GM12865 (cell line): Measurements from ENCODE around the gene CLTCL1.
"Not testable (repeated sequence)": the region's sequence is repeated elsewhere in the genome, so short reads cannot be mapped to it uniquely, and the experiment has no call there.

Experiments
- DNase-seq: peaks from one replicate; pipeline ENCODE4 v3.0.0; 2010; ENCODE audit warnings: low read depth
- H3K4me3 ChIP-seq: 2 replicates; pipeline ENCODE4 v1.5.1; 2011; ENCODE audit warnings: mild to moderate bottlenecking, low read depth, low read length, control low read depth
- TF ChIP-seq, protein P1 (sequence below): IDR thresholded peaks from 2 replicates; pipeline ENCODE4 v1.5.1; 2011; ENCODE audit warnings: low read length, control low read depth, low read depth, inconsistent platforms; ENCODE audit not compliant: insufficient read depth; ENCODE audit errors: missing control alignments

CLTCL1 gene

DNA sequence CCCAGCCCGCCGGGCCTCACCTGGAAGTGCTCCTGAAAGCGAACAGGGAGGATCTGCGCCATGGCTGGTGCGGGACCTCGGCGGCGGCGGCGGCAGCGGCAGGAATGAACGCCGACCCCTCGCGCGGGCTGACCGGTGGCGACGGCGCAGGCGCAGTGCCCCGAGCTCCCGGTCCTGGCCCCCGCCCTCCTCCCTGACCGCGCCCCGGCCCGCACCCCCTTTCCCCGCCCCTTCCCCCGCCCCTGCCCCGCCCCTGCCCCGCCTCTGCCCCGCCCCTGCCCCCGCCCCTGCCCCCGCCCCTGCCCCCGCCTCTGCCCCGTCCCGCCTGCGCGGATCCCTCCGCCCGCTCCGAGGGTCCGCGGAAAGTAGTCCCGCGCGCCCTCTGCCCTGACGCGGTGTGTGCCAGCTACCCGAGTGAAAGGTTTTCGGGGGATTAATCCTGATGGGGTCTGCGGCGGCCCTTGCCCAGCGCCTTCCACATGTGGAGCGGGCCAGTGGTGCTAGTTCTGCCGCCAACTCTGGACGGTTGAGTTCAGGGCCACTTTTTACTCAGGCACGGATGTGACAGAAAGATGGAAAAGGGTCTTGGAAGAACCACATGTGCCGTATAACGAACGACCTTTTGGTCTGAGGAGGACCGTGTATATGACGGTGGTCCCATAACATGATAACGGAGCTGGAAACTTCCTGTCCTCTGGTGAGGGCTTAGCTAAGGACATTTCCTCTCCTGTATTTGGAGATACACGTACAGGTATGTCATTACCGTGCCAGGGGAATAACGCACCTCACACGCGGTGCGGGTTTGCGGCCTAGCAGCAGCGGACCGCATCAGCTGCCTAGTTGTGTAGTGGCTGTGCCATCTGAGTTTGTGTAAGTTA lies at the start of gene CLTCL1:
CLTCL1 (minus strand) TSS at position 140 of the 878 bp plus-strand sequence; CDS start at position 62, 78 bp downstream.
- peak within 1 kb of the TSS; percentile 76 for H3K4me3 ChIP-seq
- TF ChIP-seq, protein P1, sequence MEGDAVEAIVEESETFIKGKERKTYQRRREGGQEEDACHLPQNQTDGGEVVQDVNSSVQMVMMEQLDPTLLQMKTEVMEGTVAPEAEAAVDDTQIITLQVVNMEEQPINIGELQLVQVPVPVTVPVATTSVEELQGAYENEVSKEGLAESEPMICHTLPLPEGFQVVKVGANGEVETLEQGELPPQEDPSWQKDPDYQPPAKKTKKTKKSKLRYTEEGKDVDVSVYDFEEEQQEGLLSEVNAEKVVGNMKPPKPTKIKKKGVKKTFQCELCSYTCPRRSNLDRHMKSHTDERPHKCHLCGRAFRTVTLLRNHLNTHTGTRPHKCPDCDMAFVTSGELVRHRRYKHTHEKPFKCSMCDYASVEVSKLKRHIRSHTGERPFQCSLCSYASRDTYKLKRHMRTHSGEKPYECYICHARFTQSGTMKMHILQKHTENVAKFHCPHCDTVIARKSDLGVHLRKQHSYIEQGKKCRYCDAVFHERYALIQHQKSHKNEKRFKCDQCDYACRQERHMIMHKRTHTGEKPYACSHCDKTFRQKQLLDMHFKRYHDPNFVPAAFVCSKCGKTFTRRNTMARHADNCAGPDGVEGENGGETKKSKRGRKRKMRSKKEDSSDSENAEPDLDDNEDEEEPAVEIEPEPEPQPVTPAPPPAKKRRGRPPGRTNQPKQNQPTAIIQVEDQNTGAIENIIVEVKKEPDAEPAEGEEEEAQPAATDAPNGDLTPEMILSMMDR: no peak
- peak; percentile 82 for DNase-seq

DNA sequence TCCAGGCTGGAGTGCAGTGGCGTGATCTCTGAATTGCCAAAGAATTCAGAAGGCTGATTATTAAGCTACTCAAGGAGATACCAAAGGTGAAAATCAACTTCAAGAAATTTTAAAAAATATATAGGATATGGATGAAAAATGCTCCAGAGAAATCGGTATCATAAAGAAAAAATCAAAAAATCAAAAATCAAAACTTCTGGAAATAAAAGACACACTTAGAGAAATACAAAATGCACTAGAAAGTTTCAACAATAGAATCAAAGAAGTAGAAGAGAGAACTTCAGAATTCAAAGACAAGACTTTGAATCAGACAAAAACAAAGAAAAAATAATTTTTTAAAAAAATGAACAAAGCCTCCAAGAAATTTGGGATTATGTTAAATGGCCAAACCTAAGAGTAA lies 45.6 kb upstream of the CLTCL1 start:
- H3K4me3 ChIP-seq: no peak overlapping the region
- DNase-seq: no peak
- TF ChIP-seq, protein P1: no peak

DNA sequence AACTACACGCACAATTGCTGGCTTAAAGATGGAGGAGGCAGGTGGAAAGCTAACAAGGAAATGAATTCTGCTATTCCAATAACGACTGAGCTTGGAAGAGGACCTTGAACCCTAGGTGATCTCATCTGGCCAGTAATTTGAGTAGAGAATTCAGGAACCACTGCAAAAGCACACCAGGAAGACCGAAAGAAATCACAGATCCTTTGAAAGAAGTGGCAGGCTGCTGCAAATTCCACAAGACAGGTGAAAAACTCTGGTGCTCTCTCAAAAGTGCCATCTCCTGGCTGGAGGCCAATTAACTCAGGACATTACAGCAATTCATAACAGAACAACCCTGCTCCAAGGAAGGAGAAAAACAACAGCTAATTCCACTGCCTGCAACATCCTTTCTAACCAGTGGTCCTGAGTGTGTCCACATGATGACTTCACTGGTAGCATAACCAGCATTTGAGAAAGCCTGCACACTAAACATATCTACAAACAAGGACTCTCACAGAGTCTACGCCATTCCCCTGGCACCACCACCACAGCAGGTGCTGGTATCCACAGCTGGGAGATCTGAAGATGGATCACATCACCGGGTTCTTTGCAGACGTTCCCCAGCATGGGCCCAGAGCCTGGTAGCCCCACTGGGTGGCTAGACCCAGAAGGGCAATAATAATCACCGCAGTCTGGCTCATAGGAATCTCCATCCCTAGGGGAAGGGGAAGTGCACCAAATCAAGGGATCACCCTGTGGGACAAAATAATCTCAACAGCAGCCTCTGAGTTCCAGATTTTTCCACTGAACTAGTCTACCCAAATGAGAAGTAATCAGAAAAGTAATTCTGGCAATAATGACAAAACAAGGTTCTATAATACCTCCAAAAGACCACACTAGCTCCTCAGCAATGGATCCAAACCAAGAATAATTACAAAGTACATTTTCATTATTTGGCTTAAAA lies 44.9 kb upstream of the CLTCL1 start:
- no peak overlapping the region for H3K4me3 ChIP-seq
- TF ChIP-seq, protein P1: no peak
- no peak for DNase-seq

DNA sequence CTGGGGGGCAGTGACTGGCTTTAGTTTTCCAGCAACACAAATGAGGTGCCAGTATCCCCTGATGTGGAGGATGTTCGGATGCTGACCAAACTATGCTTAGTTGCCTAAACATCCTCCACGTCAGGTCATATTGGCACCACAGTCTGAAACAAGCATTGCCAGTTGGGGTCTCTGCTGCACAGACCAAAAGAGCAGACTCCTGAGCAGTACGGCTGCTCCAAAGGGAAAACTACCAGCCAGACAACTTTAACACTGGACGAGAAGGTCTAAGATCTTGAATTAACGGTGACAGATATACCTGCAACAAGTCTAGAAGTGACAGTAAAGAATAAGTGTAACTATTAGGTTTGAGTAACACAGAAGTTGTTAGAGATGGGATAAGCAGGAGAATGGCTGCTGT lies 40.5 kb upstream of the CLTCL1 start:
- DNase-seq: no peak
- no peak overlapping the region for H3K4me3 ChIP-seq
- TF ChIP-seq, protein P1: no peak

DNA sequence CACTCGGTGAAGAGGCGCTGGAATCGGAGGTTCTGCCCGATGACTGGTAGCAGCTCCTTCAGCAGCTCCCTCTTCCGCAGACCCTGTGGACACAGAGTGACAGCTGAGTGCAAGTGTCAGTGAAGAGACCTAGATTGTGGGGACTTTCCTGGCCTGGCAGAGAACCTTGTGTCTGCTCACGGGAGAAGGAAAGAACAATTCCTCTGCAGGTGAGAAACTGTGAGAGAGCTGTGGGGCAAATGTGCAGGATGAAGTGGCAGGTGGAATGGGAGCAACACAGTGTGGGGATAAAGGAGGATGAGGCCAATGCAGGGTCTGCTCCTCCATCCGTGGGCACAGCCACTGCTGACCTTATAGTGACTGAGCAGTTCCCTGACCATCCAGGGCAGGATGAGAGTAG lies 40.0 kb upstream of the CLTCL1 start:
- H3K4me3 ChIP-seq: no peak overlapping the region
- TF ChIP-seq, protein P1: no peak

DNA sequence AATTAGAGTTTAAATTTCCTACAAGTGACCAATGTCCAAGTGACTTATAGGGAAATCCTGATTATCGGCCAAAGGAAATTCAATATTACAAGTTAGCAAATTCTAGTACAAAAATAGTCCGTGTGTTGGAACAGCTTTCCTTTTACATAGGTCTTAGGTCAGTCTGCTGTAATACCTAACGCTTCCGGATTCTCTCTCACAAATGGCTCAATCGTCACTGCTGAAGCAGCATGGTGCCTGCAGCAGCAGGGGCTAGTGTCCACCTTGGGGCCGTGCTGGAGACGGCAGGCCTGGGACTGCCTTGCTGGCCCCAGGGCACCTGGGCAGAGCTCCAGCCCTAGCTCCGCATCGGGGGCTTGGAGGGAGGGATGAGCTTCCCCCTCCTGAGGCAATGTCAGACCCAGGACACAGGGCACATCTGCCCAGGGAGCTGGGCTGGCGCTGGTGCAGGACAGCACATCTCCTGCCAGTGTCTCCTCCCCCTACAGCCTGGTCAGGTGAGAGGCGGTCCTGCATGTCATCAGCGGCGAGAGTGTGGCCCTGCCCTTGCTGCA lies 39.4 kb upstream of the CLTCL1 start:
- TF ChIP-seq, protein P1: no peak
- no peak for DNase-seq

More for the DNA sequence above, 40.0 kb upstream of the CLTCL1 start:
- DNase-seq: no peak

DNA sequence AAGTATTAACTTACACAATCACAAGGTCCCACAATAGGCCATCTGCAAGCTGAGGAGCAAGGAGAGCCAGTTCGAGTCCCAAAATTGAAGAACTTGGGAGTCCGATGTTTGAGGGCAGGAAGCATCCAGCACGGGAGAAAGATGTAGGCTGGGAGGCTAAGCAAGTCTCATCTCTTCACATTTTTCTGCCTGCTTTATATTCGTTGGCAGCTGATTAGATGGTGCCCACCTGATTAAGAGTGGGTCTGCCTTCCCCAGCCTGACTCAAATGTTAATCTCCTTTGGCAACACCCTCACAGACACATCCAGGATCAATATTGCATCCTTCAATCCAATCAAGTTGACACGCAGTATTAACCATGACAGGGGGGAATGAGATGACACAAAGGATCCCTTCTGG lies 38.7 kb upstream of the CLTCL1 start:
- not testable (repeated sequence) for DNase-seq, H3K4me3 ChIP-seq

More for the DNA sequence above, 39.4 kb upstream of the CLTCL1 start:
- no peak overlapping the region for H3K4me3 ChIP-seq
